Spleen (tissue), 7 donors: ENCODE results near the gene RAB40C.

Experiments used
- POLR2A ChIP-seq, 3 donors: fragments of 450-650 bp; IDR thresholded peaks; one replicate each; pipeline ENCODE4 v1.5.1; 2017; ENCODE audit warnings: antibody characterized with exemption in 3 of 3, mild to moderate bottlenecking in 1 of 3
- TF ChIP-seq, protein P1 (sequence below), 11 experiments: fragments of 200-600 bp in 7 of 11; fragments of 450-650 bp in 4 of 11; sonication (generic) in 4 of 11; IDR thresholded peaks in 8 of 11; conservative IDR thresholded peaks in 3 of 11; 1 replicate in 7 of 11; 2 replicates in 4 of 11; pipeline versions ENCODE4 v1.4.0 to v1.8.0; 2016 to 2021; ENCODE audit warnings: antibody characterized with exemption in 11 of 11, inconsistent platforms in 4 of 11, mild to moderate bottlenecking in 1 of 11
- donor health status: DM: no; HTN: no; CAD: no; lungs with moderate emphysema.
- donor health status: DM: no; HTN: no; CAD: no.
- donor health status: DM: no; HTN: no; CAD: no.

DNA sequence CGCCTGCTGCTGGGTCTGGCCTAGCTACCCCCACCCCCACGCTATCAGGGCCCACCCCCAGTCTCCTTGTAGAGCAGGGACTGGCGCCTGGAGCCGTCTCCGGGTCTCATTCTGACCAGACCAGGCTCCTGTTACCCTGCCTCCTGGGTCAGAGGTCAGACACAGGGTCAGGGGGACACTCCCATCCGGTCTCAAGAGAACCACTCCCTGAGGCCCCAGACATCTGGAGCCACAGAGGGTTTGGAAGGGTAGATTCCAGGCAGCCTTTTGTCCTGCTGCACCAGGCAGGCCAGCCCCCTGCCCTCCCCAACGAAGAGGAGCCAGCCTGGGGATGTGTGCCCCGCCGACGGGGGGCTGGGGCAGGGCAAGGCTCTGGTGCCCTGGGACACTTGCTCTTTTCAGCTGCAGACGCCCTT is 40.0 kb downstream of the RAB40C start:
- TF ChIP-seq, protein P1, sequence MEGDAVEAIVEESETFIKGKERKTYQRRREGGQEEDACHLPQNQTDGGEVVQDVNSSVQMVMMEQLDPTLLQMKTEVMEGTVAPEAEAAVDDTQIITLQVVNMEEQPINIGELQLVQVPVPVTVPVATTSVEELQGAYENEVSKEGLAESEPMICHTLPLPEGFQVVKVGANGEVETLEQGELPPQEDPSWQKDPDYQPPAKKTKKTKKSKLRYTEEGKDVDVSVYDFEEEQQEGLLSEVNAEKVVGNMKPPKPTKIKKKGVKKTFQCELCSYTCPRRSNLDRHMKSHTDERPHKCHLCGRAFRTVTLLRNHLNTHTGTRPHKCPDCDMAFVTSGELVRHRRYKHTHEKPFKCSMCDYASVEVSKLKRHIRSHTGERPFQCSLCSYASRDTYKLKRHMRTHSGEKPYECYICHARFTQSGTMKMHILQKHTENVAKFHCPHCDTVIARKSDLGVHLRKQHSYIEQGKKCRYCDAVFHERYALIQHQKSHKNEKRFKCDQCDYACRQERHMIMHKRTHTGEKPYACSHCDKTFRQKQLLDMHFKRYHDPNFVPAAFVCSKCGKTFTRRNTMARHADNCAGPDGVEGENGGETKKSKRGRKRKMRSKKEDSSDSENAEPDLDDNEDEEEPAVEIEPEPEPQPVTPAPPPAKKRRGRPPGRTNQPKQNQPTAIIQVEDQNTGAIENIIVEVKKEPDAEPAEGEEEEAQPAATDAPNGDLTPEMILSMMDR (IDR thresholded peaks at IDR 0.05 in 8 of 11, conservative IDR thresholded peaks at IDR 0.05 in 3 of 11), result no peak
- no peak for TF ChIP-seq POLR2A (IDR thresholded peaks at IDR 0.05)
